Esophagus muscularis mucosa (tissue), 4 donors: ENCODE measurements around the gene MORC3. TPM values are rescaled to one million over a fixed set of nuclear protein-coding genes. Genes with fewer than 3 reads are reported as not detected.
"Not testable (repeated sequence)": the region's sequence is repeated elsewhere in the genome, so short reads cannot be mapped to it uniquely, and the experiment has no call there.

Source experiments
- DNase-seq: peaks from one replicate; pipeline ENCODE4 v3.0.0-alpha.2; 2017; ENCODE audit errors: extremely low spot score
- H3K27ac ChIP-seq, 4 donors: fragments of 200-600 bp; sonication (generic); replicated peaks in 1 of 4; 1 replicate in 3 of 4; 2 replicates in 1 of 4; pipeline ENCODE4 v1.5.1; 2016 to 2019; ENCODE audit warnings: mild to moderate bottlenecking in 1 of 4
- H3K27me3 ChIP-seq, 4 donors: fragments of 200-600 bp; sonication (generic); one replicate each; pipeline versions ENCODE4 v1.5.1 to v1.6.0; 2016 to 2019
- H3K36me3 ChIP-seq, 4 donors: fragments of 200-600 bp; sonication (generic); one replicate each; pipeline ENCODE4 v1.5.1; 2016 to 2019
- H3K4me1 ChIP-seq, 4 donors: fragments of 200-600 bp; sonication (generic); one replicate each; pipeline ENCODE4 v1.5.1; 2016 to 2019
- H3K4me3 ChIP-seq, 4 donors: fragments of 200-600 bp; sonication (generic); 1 replicate in 2 of 4; 2 replicates in 2 of 4; pipeline ENCODE4 v1.5.1; 2016 to 2019; ENCODE audit warnings: mild to moderate bottlenecking in 4 of 4, moderate library complexity in 1 of 4
- H3K9me3 ChIP-seq, 4 donors: fragments of 200-600 bp; sonication (generic); 1 replicate in 3 of 4; 2 replicates in 1 of 4; pipeline ENCODE4 v1.5.1; 2016 to 2019
- EP300 ChIP-seq: sonication (generic); formaldehyde crosslinking; IDR thresholded peaks from one replicate; pipeline ENCODE4 v1.6.1; 2017; ENCODE audit warnings: antibody characterized with exemption
- POLR2A ChIP-seq: fragments of 450-650 bp; IDR thresholded peaks from one replicate; pipeline ENCODE4 v1.6.1; 2017; ENCODE audit warnings: antibody characterized with exemption, moderate library complexity, mild to moderate bottlenecking, low read depth
- POLR2AphosphoS5 ChIP-seq, 2 donors: sonication (generic); formaldehyde crosslinking; IDR thresholded peaks; one replicate each; pipeline ENCODE4 v1.6.1; 2017; ENCODE audit warnings: antibody characterized with exemption in 2 of 2
- WGBS: methylation state at CpG from one replicate; pipeline ENCODE4 v1.1.5; 2018; 5-methylcytosine and 5-hydroxymethylcytosine counted together
- intact Hi-C: fragments of 100-400 bp; cut with DNase I; formaldehyde crosslinking; loops from one replicate; pipeline ENCODE4 v1.15.1; 2023
- total RNA-seq, 4 donors: library from RNA; depleted of rRNA; stranded (reverse); fragments of >200 nt; gene quantifications; one replicate each; pipeline versions ENCODE4 v1.1.0 to v1.2.1, GENCODE V29; 2016
- TF ChIP-seq, protein P1 (sequence below), 3 experiments: fragments of 200-600 bp in 2 of 3; fragments of 450-650 bp in 1 of 3; sonication (generic) in 2 of 3; IDR thresholded peaks; one replicate each; pipeline ENCODE4 v1.5.1; 2017 to 2019; ENCODE audit warnings: antibody characterized with exemption in 3 of 3, mild to moderate bottlenecking in 2 of 3, moderate library complexity in 1 of 3

Gene MORC3
- total RNA-seq, 4 donors from 2014 or later = 32.0 to 41.9 (median 39.2) TPM

DNA sequence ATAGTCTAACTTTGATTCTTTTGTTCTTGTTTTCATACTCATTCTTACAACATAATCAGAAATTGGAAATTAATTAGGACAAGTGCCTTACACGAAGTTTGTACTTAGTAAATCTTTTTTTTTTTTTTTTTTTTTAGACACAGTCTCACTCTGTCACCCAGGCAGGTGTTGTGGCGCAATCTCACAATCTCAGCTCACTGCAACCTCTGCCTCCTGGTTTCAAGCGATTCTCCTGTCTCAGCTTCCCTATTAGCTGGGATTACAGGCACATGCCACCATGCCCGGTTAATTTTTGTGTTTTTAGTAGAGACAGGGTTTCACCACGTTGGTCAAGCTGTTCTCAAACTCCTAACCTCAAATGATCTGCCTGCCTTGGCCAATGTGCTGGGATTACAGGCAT, 77.6 kb downstream of the MORC3 start:
- H3K9me3 ChIP-seq = no peaks in the 10 kb centered on the region
- H3K27ac ChIP-seq = no peak overlapping the region
- WGBS = 77% methylated on average over 5 of the region's 5 CpGs
- no peaks in the 10 kb centered on the region for H3K4me1 ChIP-seq
- H3K36me3 ChIP-seq = peaks cover 0 to 24% (median 6%) of the 10 kb centered on the region in 4 donors
- intact Hi-C loops = no loop called here
- H3K27me3 ChIP-seq = no peaks in the 10 kb centered on the region
- no peak for TF ChIP-seq POLR2A
- no peak for TF ChIP-seq EP300
- TF ChIP-seq, protein P1, sequence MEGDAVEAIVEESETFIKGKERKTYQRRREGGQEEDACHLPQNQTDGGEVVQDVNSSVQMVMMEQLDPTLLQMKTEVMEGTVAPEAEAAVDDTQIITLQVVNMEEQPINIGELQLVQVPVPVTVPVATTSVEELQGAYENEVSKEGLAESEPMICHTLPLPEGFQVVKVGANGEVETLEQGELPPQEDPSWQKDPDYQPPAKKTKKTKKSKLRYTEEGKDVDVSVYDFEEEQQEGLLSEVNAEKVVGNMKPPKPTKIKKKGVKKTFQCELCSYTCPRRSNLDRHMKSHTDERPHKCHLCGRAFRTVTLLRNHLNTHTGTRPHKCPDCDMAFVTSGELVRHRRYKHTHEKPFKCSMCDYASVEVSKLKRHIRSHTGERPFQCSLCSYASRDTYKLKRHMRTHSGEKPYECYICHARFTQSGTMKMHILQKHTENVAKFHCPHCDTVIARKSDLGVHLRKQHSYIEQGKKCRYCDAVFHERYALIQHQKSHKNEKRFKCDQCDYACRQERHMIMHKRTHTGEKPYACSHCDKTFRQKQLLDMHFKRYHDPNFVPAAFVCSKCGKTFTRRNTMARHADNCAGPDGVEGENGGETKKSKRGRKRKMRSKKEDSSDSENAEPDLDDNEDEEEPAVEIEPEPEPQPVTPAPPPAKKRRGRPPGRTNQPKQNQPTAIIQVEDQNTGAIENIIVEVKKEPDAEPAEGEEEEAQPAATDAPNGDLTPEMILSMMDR (IDR thresholded peaks at IDR 0.05) = no peak
- DNase-seq = no peak
- no peak overlapping the region for H3K4me3 ChIP-seq

DNA sequence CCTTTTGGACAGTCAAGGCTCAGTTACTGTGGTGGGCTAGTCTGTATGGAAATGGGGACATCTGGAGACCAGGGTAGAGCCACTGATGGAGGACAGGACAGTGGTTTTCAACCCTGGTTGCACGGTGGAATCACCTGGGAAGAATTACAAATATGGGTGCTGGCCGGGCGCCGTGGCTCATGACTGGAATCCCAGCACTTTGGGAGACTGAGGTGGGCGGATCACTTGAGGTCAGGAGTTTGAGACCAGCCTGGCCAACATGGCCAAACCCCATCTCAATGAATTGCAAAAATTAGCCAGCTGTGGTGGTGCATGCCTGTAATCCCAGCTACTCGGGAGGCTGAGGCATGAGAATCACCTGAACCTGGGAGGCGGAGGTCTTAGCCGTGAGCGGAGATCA, 79.7 kb downstream of the MORC3 start:
- DNase-seq, H3K9me3 ChIP-seq, intact Hi-C loops, H3K27me3 ChIP-seq, H3K4me3 ChIP-seq, H3K27ac ChIP-seq, H3K4me1 ChIP-seq: not testable (repeated sequence)
- WGBS = 91% methylated on average over 9 of the region's 9 CpGs
- peaks cover 0 to 28% (median 7%) of the 10 kb centered on the region in 4 donors for H3K36me3 ChIP-seq

DNA sequence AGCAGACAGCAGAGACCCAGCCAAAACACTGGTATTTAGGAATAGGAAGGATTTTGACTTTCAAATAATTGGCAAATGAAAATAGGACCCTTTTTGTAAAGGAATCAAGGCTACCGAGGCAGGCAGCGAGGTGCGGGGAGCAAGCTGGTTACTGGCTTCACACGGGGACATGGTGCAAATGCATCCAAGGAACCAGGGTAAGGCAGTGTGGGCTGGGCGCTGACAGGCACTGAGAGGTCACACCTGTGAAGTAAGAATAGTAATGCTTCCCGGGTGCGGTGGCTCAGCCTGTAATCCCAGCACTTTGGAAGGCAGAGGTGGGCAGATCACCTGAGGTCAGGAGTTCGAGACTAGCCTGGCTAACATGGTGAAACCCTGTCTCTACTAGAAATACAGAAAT, 80.7 kb downstream of the MORC3 start:
- no peak for DNase-seq
- H3K4me1 ChIP-seq = no peaks in the 10 kb centered on the region
- no peak overlapping the region for H3K27ac ChIP-seq
- WGBS = 91% methylated on average over 8 of the region's 8 CpGs
- peaks cover 0 to 21% (median 7%) of the 10 kb centered on the region in 4 donors for H3K36me3 ChIP-seq
- TF ChIP-seq POLR2AphosphoS5 (IDR thresholded peaks at IDR 0.05) (no peak), EP300 (no peak), POLR2A (no peak)
- TF ChIP-seq, protein P1 (IDR thresholded peaks at IDR 0.05) = no peak
- no peak overlapping the region for H3K4me3 ChIP-seq
- H3K27me3 ChIP-seq = no peaks in the 10 kb centered on the region
- intact Hi-C loops = no loop called here
- H3K9me3 ChIP-seq = no peaks in the 10 kb centered on the region

DNA sequence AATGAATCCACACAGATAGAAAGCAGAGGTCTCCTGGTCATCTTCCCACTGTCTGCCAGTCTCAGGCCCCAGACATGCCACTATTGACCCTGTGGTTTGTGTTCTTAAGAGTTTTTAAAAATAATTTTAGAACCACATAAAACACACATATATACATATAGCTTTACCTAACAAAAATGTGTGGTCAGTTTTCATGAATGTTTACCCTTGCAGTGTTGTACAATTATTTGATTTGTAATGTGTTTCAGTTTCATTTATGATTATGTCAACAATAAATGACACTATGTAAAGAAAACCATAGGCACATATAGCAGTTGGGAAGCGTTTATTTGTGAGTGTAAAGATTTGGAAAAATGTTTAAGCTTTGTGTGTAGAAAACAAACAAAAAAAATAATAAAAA, 82.3 kb downstream of the MORC3 start:
- Histone ChIP-seq H3K4me3 (no peak overlapping the region), H3K27ac (no peak overlapping the region), H3K9me3 (no peaks in the 10 kb centered on the region), H3K36me3 (peaks cover 0 to 21% (median 7%) of the 10 kb centered on the region in 4 donors), H3K27me3 (no peaks in the 10 kb centered on the region), H3K4me1 (no peaks in the 10 kb centered on the region)
- TF ChIP-seq POLR2A = no peak
- no peak for TF ChIP-seq POLR2AphosphoS5 (IDR thresholded peaks at IDR 0.05)
- TF ChIP-seq, protein P1 (IDR thresholded peaks at IDR 0.05) = no peak
- no peak for TF ChIP-seq EP300
- 89% methylated on average over 1 of the region's 1 CpG for WGBS
- DNase-seq = no peak
- intact Hi-C loops = no loop called here

DNA sequence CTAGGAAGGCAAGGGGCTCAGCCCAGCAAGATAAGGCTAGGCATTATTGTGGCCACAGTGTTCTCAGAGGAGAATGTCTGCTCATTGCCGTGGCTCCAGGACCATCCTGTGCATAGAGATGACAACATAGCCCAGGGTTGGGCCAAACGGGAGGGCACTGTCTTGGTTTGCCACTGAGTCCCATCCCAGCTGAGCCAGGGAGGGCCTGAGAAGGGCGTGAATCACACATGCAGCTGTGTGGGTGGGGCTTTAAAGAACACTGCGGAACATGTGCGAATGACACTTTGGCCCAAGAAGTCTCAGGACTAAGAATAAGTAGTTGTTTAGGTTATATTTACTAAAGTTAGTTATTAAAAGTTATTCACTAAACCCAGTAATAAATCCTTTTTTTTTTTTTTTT, 83.7 kb downstream of the MORC3 start:
- no peaks in the 10 kb centered on the region for H3K4me1 ChIP-seq
- TF ChIP-seq EP300 (no peak), POLR2AphosphoS5 (IDR thresholded peaks at IDR 0.05) (no peak), POLR2A (no peak)
- TF ChIP-seq, protein P1 (IDR thresholded peaks at IDR 0.05) = no peak
- H3K9me3 ChIP-seq = no peaks in the 10 kb centered on the region
- peaks cover 0 to 21% (median 7%) of the 10 kb centered on the region in 4 donors for H3K36me3 ChIP-seq
- H3K27me3 ChIP-seq = no peaks in the 10 kb centered on the region
- DNase-seq = no peak
- intact Hi-C loops = no loop called here
- H3K4me3 ChIP-seq = no peak overlapping the region
- no peak overlapping the region for H3K27ac ChIP-seq
- 91% methylated on average over 5 of the region's 5 CpGs for WGBS
